ENCODE results near the gene RAD9A. TPM values are rescaled to one million over a fixed set of nuclear protein-coding genes. Genes with fewer than 3 reads are reported as not detected.

RAD9A gene
- total RNA-seq, 1 experiment from 2014 or later = 7.3 TPM

- peak; percentile 91 for DNase-seq (ENCODE audit: low spot score)
Observed at GRCh38 chr11:67373648-67374570, 17.9 kb upstream of the RAD9A start.

- peak; percentile 60 for DNase-seq (ENCODE audit: low spot score)
Observed at GRCh38 chr11:67374571-67375281, 17.1 kb upstream of the RAD9A start.

GRCh38 chr11:67375320-67376055, 16.3 kb upstream of the RAD9A start:
- DNase-seq (ENCODE audit: low spot score) = no peak

DNA sequence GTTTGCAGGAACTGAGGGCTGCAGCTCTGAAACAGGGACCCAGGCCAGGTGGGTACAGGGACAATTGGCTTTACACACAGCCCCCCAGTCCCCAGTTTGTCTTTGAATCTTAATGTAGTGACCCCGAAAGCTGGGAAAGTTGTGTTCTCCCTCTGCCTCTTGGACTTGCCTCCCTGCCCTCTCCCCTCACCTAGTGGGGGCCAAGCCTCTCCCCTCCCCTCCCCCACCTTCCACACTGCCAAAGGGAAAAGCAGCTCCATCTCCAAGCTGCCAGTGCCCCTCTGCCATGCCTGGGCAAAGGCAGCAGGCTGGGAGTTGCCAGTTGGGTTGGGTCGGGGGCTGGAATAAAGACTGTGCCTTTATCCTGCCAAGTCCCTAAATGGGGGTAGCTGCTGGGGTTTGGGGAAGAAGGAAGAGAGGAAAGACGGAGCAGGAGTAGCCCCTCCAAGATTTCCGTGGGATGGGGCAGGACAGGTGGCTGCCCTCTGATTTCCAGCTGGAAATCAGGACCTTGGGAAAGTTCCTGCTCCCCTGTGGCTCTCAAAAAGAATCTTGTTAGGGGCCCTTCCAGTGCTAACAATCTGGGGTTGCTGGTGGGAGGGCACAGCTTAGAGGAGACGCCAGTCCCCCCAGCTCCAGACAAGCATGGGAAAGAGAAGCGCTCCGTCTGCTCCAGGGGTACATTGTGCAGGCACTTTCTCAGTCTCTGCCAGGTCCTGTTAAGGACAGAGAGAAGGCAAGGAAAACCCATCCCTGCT, 15.5 kb upstream of the RAD9A start:
- no peak for DNase-seq (ENCODE audit: low spot score)

- DNase-seq (ENCODE audit: low spot score) = no peak
Observed at GRCh38 chr11:67376873-67377808, 14.6 kb upstream of the RAD9A start.

DNA sequence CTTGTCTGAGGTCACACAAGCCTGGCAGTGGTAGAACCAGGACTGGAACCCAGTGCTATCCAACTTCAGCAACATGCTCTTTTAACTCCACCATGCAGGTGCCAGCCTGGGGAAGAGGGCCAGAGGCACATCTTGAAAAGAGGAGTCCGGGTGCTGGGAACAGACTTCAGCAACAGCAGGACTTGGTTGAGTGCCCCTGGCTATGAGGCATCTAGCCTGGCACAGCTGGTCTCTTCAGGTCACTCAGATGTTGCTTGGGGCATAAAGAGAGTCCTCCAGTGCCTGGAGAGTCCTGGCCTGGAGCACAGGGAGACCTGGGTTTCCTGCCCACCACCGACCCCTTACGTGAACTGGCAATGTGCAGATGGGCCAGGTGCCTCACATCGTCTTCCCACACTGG, 13.2 kb upstream of the RAD9A start:
- DNase-seq (ENCODE audit: low spot score) = no peak

DNA sequence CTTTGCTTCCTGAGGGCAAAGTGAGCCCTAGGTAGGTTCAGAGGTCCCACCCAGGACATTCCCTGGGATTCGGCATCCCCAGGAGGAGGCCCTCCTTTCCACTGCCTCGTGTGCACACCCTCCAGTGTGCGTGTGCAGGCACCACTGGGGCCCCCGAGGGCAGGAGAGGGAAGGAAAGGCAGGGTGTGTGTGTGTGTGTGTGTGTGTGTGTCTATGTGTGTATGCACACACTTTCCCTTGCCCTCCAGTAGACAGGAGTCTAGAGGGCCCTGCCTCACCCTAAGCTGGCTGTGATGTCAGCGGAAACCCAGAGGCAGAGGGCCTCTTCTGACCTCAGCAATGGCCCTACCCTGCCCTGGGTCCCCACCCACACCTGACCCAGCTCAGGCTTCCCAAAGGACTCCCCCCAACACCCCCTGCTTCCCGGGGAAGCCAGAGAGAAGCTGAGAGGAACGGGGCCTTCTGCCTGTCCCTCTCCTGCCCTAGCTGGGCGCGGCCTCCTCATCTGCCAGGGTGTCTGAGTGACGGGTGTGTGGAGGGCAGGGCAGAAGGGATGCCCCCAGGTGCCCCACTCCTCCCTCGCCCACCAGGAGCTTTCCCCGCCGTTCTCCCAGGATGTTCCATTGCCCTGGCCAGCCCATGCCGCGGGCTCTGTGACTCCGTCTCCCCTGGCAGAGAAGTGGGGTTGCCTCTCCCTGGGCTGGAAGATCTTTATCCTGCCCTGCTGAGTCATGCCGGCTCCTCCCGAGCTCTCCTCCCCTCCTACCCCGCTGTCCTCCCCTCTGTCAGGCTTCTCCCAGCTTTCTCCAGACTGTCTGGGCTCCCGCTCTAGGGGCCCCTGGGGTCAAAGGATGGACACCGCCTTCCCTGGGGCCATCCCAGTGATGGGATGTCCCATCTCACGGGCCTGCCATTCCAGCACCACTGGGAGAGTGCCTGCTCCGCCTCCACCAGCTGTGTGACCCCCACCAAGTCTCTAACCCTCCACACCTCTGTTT, 12.4 kb upstream of the RAD9A start:
- peak; percentile 54 for DNase-seq (ENCODE audit: low spot score)

GRCh38 chr11:67381244-67381972, 10.4 kb upstream of the RAD9A start:
- DNase-seq (ENCODE audit: low spot score) = no peak

DNA sequence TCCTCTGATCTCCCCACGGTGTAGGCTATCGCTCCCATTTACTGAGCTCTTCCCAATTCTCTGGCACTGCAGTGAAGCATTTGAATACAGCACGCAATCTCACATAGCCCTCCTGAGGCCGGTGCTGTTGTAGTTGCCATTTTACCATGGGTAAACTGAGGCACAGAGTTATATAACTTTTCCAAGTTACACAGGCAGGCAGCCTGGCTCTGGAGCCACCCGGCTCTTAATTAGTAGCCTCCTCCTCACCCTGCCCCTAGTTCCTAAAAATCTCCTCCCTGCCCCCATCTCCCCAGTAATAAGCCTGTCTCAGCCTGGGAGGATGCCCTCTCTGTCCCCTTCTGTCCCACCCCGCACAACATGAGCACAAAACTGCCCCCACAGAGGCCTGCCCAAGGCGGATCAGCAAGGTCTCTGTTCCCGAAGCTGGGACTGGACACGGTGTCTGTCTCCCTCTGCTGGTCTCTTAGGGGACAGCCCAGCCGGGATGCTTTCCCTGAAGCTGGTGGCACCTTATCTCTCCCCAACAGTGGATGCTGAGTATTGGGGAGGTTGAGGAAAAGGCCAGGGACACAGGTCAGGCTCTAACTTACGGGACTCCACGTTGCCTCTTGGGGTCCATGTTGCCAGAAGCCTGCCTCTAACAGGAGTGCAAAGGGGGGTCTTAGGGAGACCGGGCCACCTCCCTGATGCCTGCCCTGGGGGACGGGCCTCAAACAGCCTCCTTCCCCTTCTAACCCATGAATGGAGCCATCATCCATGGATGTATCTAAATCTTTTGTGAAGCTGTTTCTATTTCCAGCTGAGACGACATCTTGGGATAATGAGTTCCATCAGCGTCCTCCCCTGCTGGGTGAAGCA, 9.3 kb upstream of the RAD9A start:
- peak; percentile 62 for DNase-seq (ENCODE audit: low spot score)

DNA sequence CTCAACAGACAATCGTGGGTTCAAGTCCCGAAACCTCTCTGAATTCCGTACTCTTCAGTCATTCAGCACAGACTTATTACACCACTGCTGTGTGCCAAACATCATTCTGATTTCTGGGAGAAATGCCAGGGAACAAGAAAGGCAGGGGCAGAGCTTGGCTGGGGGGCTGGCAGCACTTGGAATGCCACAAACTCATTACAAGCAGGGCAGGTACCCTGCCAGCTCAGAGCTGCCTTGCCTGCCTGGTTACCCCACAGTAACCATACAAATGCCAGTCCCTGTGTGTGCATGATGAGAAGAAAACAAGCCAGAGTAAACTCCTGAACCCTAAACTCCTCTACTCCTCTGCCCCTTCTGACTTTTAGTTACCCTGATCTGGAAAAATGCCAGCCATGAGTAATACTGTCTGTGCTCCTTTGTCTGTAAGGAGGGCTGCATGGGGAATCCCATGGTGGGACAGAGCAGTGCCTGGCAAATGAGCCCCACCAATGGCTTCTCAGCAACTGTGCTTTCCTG, 6.9 kb upstream of the RAD9A start:
- DNase-seq (ENCODE audit: low spot score) = peak; percentile 57

- DNase-seq (ENCODE audit: low spot score) = no peak
Observed at GRCh38 chr11:67387069-67387468, 4.7 kb upstream of the RAD9A start.

DNA sequence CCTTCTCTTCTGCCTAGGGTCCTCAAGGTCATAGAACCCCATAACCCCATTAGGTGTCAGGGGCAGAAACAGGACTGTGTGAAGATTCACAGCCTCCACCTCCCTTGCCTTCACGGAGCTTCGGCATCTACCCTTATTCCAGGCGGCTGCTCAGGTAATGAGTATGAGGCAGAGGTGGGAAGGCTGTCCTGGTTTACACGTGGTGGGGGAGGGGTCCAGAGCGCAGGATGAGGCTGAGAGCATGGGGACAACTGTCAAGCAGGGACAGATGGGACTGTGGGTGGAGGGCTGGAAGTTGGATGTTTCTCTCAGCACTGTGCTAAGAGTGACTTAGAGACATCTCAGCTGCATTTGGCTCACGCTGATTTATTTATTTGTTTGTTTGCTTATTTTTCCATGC, 4.3 kb upstream of the RAD9A start:
- no peak for DNase-seq (ENCODE audit: low spot score)

DNA sequence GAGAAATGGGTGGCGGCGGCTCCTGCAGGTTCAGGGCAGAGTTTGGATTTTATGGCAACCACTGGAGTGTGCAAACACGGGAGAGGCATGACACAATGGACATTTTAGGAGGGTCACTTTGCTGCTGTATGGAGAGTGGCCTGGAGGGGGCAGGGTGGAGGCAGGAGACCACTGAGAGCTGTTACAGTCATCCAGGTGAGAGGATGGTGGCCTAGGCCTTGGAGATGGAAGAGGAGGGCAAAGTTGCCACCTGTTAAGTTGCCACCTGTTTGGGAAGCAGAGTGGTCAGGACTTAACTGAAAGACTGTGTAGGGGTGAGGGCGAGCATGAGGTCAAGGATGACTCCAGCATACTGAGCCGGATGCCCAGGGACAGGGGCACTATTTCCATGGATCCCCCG, 2.3 kb upstream of the RAD9A start:
- DNase-seq (ENCODE audit: low spot score) = no peak

- DNase-seq (ENCODE audit: low spot score) = no peak
Observed at GRCh38 chr11:67390947-67391303, 861 bp upstream of the RAD9A start.

DNA sequence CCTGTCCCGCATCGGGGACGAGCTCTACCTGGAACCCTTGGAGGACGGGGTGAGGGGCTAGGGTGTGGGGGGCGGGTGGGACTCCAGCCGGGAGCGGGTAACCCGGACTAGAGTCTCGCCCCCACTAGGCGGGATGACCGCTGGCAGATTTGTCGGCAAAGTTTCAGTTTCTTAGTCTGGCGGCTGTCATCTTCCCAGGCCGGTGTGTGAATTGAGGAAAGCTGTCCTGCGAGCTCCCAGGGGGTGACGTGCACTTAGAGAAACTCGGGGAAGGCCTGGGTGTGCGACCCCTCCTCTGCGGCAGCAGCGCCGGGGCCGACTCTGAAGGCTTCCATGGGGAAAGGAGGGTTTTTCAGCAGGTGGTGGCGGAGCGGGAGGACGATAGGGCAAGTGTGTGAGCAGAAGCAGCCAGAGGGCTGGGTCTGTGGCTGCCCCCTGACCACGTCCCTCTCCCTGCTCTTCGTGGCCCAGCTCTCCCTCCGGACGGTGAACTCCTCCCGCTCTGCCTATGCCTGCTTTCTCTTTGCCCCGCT, 463 bp downstream of the RAD9A start:
- DNase-seq (ENCODE audit: low spot score) = no peak

DNA sequence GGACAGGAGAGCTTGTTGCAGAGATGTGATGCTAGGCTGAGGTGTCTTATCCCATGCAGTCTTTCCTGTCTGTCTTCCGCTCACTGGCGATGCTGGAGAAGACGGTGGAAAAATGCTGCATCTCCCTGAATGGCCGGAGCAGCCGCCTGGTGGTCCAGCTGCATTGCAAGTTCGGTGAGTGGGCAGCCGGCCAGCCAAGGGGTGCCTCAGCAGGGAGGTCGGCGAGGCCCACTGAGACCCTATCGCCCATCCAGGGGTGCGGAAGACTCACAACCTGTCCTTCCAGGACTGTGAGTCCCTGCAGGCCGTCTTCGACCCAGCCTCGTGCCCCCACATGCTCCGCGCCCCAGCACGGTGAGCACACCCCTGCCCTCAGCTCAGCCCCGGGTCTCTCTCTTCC, 1.7 kb downstream of the RAD9A start:
- no peak for DNase-seq (ENCODE audit: low spot score)

GRCh38 chr11:67393990-67394389, 2.2 kb downstream of the RAD9A start:
- DNase-seq (ENCODE audit: low spot score) = no peak

Data from H4 (cell line).